SK-MEL-5 (cell line): ENCODE data around the gene ADAM12. TPM values are rescaled to one million over a fixed set of nuclear protein-coding genes. Genes with fewer than 3 reads are reported as not detected.

ENCODE experiments used
- DNase-seq: peaks from one replicate; pipeline ENCODE4 v3.0.0-alpha.2; 2016; ENCODE audit warnings: low read depth, low spot score
- in situ Hi-C: cut with HindIII; loops from 2 replicates; pipeline ENCODE4 v1.10.0; 2016; ENCODE audit warnings: low sequenced_read_pairs, high pct_unique_total_duplicates, low pct_unique_long_range_greater_than_20kb
- total RNA-seq: library from RNA; depleted of rRNA; stranded (reverse); fragments of >200 nt; shearing (Covaris generic); gene quantifications from 2 replicates; pipeline ENCODE4 v1.2.3, GENCODE V29; 2014

ADAM12 gene
- total RNA-seq, 1 experiment from 2014 or later: 0.87 TPM

DNA sequence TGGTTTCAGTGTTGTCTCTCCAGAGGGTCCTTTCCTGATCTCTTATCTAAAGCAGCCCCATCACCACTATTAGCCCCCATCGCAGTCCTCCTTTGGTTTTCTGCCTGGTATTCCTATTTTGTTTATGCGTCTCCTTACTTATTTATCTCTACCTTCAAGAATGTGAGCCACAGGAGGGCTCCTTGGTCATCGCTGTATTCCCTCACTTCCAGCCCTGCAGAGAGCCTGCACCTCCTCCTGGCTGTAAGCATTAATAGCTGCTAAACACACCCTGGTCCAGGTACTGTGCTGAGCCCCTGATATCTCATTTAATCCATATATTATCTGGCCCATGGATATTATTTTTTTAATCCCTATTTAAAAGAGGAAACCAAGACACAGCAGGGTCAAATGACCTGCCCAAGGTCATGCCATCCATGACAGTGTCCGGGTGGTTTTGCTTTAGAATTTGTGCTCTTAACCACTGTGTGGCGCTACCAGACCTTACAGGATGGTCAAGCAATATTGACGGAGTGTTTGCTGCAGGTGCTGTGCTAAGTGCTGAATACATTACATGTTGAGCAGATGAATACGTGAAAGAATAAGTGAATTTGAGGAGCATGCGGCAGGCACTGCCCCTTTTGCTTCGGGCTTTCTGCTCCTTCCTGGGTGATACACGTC, 227.2 kb downstream of the ADAM12 start:
- DNase-seq: peak; percentile 75
- in situ Hi-C loops: no loop called here

DNA sequence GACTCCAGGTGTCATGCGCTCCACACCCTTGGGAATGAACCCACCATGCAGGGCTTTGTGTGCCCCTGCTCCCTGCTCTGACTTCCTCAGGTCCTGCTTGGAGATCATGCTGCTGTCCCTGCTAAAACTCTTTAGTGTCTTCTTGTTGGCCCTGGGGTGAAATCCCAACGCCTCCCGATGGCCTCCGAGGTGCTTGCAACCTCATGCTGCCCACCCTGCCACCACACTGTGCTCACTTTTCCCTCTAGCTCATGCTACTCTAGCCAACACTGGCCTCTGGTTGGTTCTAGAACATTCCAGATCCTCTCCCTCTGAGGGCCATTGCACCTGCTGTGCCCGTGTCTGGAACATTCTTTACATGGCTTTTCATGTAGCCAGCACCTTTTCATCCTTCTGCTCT, 227.7 kb downstream of the ADAM12 start:
- no peak for DNase-seq
- in situ Hi-C loops: no loop called here

DNA sequence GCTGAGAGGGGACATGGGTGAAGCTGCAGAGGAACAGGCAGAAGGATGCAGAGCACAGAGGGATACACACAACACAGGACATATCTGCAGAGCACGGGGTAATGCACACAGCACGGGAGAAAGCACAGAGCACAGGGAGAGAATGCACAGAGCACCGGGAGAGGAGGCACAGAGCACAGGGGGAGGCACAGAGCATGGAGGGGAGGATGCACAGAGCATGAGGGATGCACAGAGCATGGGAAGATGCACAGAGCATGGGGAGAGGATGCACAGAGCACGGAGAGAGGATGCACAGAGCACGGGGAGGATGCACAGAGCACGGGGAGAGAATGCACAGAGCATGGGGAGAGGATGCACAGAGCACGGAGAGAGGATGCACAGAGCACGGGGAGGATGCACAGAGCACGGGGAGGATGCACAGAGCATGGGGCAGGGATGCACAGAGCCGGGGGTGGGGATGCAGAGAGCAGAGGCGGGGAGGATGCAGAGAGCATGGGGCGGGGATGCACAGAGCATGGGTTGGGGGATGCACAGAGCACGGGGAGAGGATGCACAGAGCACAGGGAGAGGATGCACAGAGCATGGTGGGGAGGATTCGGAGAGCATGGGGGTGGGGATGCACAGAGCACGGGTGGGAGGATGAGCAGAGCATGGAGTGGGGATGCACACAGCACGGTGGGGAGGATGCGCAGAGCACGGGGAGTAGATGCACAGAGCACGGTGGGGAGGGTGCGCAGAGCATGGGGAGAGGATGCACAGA, 230.0 kb downstream of the ADAM12 start:
- in situ Hi-C loops: no loop called here
- no peak for DNase-seq

DNA sequence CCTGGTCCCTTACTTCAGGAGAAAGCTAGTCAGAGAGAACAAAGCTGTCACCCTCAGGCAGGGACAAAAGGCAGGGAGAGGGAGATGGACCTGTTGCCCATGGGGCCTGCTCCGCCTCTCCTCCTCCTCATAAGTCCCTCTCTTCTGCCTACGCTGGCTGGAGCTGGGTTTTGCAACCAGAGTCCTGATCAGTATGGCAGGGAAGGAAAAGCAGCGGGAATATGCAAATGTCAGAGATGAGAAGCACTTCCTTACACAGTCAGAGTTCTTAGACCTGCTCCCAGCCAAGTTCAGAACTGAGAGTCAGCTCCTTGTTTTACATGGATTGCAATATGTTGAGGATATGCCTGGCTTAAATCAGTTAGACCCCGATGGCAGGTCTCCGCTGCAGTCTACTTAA, 231.1 kb downstream of the ADAM12 start:
- DNase-seq: no peak
- in situ Hi-C loops: no loop called here

DNA sequence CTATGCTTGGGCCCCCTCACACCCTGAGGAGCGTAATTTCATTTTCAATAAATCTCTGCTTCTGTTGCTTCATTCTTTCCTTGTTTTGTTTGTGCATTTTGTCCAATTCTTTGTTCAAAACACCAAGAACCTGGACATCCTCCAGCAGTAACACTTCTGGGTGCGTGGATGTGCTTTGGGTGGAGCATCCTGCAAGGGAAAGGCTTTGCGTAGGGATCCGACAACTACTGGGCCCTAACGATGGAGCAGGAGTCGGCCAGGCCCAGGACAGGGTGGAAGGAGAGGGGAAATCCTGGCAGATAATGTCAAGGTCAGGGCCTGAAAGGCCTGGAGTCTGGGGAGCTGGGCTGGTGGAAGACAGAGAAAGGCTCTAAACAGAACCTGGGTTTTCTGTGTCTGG, 231.8 kb downstream of the ADAM12 start:
- no peak for DNase-seq
- in situ Hi-C loops: no loop called here

DNA sequence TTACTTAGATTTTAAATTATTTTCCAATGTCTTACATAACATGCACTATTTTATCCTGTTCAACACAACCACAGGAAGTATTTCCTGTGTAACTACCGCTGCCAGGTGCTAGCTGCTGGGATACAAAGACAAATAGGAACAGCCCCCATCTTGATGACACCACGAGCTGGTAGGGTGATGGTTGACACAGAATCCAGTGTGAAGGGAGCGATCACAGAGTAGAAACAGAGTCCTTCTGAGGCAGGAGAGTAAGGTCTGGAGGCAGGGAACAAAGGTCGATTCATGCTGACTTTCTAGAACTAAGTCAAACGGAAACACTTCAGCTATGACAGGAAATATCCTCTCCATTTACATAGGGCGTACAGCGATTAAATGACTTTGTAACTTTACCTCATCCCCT, 232.3 kb downstream of the ADAM12 start:
- DNase-seq: no peak
- in situ Hi-C loops: no loop called here

DNA sequence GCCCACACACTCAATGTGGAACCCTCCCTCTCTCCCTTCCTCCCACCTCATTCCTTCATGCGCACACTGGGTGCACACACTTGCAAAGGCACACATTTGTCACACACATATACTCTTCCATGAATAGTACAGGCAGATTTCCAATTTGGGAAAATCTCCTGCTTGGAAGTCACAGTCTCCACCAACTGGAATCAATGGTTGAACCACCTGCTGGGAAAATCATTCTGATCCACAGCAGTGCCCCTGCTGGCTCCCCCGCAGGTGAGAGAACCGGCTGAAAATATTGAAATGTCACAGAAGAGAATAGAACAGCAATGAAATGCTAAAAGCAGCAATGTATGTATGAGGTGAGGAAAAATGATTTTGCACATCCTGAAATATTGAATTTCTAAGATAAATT, 232.7 kb downstream of the ADAM12 start:
- no peak for DNase-seq
- in situ Hi-C loops: no loop called here

DNA sequence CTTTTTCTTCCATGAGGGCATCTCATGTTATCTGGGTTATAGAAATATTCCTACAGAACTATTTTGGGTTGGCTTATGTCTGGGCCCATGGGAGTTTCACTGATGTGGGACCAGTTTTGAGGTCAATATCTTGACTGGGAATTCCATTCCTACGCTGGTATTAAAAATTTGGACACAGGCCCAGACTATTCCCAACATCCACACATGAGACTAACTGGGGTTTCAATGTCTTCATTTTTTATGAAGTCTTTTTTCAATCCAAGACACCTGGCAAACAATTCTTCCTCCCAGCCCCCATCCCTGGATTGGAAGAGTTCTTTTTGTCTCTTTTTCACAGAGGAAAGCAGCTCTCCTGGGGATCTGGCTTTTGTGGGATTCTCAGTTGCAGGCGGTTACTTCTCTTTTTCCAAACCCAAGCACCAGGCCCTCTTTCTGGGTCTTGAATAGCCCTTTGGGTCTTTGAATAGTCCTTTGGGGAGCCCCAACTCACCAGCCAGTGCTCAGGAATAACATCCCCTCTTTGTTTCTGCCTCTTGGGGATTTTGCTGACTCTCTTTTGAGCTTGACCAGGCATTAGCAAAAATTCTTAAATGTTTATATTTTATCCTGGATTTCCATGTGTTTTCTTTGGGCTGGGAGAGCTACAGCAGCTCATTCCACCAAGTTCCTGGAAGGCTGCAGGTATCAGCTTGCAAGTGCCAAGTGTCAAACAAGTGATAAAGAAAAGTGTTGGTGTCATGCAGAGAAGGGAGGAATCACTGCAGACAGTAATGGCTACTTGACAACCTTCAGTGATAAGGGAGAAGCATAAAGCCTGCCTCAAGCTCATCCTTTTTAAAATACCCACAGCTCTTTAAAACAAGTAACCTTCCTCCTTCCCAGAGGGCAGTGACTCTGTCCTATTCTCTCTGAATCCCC, 234.3 kb downstream of the ADAM12 start:
- no peak for DNase-seq
- in situ Hi-C loops: no loop called here

DNA sequence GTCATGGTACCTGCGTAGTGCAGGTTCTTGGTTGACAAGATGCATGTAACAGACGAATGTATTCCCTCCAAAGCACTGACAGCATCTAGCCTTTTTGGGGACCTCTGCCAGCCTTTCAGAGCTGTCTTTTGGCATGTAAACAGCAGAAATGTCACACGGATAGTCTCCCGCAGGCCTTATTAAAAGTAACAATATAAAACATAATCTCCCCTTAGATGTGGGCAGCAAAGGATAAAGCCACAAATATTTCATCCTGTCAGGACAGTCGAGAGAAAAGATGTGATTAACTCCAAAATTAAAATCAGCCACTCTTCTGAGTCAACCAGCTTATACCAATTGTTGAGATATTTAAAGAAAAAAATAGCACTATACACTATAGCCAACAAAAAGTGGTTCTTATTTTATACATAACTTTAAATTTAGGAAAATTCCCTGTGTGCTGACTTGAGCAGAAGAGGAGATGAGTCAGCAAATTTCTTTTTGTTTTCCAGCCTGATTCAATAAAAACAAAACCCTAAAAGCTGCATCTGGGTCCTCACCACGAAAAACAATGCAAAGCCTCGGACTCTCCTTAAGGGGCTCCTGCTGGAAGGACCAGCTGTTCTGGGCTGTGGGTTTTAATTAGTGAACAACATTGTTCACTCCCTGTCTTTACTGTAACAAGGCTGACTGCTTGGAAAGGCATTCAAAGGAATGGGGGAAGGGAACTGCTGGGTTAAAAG, 240.2 kb downstream of the ADAM12 start:
- DNase-seq: no peak
- in situ Hi-C loops: no loop called here

DNA sequence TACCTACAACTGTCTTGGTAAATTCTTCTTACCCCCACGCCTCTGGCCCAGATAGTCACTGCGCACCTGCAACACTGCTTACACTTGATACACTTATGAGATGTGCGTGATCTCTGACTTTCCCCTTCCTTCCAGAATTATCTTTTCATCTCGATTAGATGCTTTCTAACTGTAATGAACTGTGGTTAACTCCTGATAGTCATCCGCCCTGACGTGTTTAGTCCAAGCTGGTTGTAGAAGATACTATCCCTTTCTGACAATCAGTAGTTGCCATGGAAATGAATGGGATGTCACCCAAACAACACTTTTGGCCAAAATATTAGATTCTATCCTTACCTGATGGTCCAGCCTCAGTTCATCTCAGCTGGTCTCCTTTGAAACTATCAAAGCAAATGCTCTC, 241.5 kb downstream of the ADAM12 start:
- no peak for DNase-seq
- in situ Hi-C loops: no loop called here

DNA sequence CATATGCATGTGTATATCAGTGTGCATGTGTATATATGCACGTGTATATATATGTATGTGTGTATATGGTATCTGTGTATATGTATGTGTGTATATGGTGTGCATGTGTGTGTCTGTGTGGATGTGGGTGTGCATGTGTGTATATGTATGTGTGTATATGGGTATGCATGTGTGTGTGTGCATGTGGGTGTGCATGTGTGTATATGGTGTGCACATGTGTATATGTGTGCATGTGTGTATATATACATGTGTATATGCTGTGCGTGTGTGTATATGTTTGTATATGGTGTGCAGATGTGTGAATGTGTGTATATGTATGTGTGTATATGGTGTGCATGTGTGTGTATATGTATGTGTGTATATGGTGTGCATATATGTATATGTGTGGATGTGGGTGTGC, 245.2 kb downstream of the ADAM12 start:
- in situ Hi-C loops: no loop called here
- no peak for DNase-seq

DNA sequence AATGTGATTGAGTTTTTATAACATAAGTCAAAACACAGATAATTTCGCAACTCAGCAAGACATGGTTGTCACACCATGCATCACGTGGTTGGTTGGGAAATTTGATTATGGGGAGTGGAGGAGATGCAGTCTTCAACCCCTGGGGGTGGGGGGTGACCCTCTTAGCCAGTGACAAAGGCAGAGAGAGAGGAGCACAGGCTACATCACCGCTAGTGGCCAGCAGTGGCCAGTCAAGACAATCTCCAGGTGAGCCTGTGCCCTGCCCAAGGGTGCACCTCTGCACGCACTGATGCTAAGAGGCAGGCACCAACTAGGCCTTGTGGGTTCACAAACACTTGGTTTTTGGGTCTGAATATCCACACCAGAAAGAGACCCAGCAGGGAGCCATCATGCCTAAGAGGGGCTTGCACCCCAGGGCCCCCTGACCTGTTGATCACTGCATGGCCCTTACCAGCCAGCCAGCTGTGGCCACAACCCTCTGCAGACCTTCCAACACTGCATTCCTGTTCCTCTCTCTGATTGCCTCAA, 247.5 kb downstream of the ADAM12 start:
- in situ Hi-C loops: no loop called here
- no peak for DNase-seq

DNA sequence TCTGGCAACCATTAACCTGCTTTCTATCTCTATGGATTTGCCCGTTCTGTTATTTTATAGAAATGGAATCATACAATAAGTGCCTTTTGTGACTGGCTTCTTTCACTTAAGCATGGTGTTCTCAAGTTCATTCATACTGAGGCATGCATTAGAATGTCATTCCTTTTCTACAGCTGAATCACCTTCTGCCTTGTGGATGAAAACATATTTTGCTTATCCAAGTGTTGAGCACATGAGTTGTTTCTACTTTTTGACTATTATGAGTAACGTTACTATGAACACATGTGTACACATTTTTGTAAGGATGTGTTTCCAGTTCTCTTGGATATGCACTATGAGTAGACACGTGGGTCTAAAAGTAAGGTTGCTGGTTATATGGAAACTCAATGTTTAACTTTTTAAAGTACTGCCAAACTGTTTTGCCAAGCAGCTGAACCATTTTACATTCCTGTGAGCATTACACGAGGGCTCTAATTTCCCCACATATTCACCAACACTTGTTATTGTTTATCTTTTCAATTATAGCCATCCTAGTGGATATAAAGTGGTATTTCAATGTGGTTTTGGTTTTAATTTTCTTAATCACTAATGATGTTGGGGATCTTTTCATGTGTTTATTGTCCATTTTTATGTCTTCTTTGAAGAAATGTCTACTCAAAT, 250.6 kb downstream of the ADAM12 start:
- no peak for DNase-seq
- in situ Hi-C loops: no loop called here

DNA sequence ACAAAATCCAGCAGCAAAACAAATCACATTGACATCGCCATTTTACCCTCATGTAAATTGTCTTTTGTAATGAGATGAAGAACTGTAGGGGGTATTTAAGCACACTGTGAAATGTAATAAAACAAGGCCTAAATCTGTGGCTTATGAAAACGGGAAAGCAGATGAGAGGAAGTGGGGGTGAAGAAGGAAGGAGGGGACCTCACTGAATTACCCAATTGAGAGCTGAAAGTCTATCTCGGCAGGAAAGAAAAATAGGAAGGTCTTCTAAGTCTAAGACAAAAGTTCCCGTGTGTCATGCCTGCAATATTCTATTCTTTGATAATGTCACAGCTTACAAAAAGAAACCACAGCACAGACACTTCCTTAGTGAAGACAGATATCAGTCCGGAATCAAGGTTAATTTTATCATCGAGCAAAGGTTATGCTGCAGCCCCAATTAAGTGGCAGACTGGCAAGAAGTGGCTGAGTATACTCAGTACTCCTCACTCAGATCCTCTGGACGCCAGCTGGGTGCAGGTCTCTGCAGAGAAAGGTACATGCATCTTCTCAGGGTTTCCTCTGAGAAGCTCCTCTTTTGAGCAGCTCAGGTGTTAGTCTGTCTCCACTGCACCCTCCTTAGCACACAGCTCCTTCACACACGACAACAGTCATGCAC, 252.2 kb downstream of the ADAM12 start:
- in situ Hi-C loops: no loop called here
- no peak for DNase-seq

DNA sequence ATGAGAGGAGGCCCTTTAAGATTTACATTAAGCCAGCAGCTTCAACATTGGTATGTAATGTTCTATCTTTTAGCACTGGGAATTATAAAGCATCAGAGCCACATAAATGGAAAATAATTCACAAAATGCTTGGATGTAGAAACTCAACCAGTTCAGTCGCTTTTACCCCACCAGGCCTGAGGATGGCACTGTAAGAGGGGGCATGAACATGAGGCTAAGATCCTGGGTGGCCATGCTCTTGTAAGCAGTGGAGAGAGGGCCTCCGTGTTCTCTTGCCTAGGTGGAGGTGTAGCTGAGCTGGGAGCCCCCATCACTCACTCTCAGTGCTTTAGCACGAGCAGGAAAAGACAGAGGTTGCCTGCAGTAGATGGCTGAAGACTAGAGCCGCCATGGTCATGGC, 253.1 kb downstream of the ADAM12 start:
- DNase-seq: peak; percentile 45
- in situ Hi-C loops: no loop called here

DNA sequence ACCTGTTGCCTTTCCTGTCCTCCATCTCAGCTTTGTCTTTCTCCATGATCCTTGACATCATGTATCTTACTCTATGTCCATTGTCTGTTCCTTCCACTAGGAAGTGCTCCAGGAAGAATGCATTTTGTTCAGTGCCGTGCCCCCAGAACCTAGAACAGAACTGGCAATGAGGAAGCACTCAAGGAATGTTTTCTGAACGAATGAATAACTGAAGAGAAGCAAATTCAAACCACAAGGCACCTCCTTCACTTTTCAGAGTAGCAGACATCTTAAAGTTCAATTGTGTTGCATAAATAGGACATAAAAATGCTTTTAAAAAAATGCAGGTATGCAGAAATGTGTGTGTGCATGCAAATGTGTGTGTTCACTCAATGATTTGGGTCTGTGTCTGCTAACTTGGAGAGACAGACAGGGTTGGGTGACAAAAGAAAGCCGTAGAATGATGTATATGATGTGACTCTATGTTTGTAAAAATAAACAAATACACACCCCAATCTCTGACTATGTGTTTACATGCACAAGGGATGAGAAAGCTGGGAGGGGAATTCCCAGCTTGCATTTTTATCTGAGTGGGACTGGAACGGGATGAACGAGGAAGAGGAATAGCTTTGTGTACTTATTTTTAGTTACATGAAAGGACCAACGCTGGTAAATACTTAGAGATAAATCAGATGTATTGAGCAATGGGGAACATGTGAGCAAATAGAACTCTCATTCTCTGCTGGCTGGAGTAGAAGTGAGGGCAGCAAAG, 254.2 kb downstream of the ADAM12 start:
- in situ Hi-C loops: no loop called here
- DNase-seq: no peak
